ENCODE measurements around the gene RAVER1.

- no peak for TF ChIP-seq ZNF384 (IDR thresholded peaks at IDR 0.05; ENCODE audit: low read depth, low read length)
- no peak for TF ChIP-seq FOXM1 (IDR thresholded peaks at IDR 0.05; ENCODE audit: low read depth)
- TF ChIP-seq FOXM1 (CRISPR knock-in tag; IDR thresholded peaks at IDR 0.05; ENCODE audit: low read depth): no peak
- TF ChIP-seq CTCF (IDR thresholded peaks at IDR 0.05 in 2 of 3, conservative IDR thresholded peaks at IDR 0.05 in 1 of 3; ENCODE audit: insufficient read depth in 2 of 3, low read depth in 1 of 3, low read length in 3 of 3): no peak
- no peak for TF ChIP-seq E2F6 (IDR thresholded peaks at IDR 0.05; ENCODE audit: borderline replicate concordance in 1 of 2, extremely low read depth in 1 of 2, insufficient read depth in 1 of 2, insufficient read length in 1 of 2, low read depth in 1 of 2, low read length in 1 of 2, poor library complexity in 1 of 2, severe bottlenecking in 1 of 2)
- no peak for TF ChIP-seq BACH1 (tag; IDR thresholded peaks at IDR 0.05)
- no peak for TF ChIP-seq MAX (CRISPR knock-in tag; IDR thresholded peaks at IDR 0.05)
- TF ChIP-seq EZH2 (IDR thresholded peaks at IDR 0.05; ENCODE audit: borderline replicate concordance, low read depth, low read length): no peak
- no peak for TF ChIP-seq CTCFL (IDR thresholded peaks at IDR 0.05; ENCODE audit: borderline replicate concordance, insufficient read depth, low read depth, low read length, poor library complexity, severe bottlenecking)
- TF ChIP-seq SMARCA4 (IDR thresholded peaks at IDR 0.05): no peak
- no peak for TF ChIP-seq MTA2 (IDR thresholded peaks at IDR 0.05; ENCODE audit: low read depth)
- no peak for TF ChIP-seq CREB1 (IDR thresholded peaks at IDR 0.05)
- no peak for TF ChIP-seq CREB1 (CRISPR knock-in tag; IDR thresholded peaks at IDR 0.05)
- TF ChIP-seq CUX1 (CRISPR knock-in tag; IDR thresholded peaks at IDR 0.05): no peak
- no peak for TF ChIP-seq ARID3B (CRISPR knock-in tag; IDR thresholded peaks at IDR 0.05; ENCODE audit: borderline replicate concordance)
Observed at GRCh38 chr19:10283301-10284064, 49.8 kb downstream of the RAVER1 start.

All from K562 (cell line).